HuH-7.5 (cell line): Measurements from ENCODE around the gene SH3TC1.

Source experiments
- DNase-seq: peaks from one replicate; pipeline ENCODE4 v3.0.0; 2011; ENCODE audit warnings: low spot score

The SH3TC1 gene

DNA sequence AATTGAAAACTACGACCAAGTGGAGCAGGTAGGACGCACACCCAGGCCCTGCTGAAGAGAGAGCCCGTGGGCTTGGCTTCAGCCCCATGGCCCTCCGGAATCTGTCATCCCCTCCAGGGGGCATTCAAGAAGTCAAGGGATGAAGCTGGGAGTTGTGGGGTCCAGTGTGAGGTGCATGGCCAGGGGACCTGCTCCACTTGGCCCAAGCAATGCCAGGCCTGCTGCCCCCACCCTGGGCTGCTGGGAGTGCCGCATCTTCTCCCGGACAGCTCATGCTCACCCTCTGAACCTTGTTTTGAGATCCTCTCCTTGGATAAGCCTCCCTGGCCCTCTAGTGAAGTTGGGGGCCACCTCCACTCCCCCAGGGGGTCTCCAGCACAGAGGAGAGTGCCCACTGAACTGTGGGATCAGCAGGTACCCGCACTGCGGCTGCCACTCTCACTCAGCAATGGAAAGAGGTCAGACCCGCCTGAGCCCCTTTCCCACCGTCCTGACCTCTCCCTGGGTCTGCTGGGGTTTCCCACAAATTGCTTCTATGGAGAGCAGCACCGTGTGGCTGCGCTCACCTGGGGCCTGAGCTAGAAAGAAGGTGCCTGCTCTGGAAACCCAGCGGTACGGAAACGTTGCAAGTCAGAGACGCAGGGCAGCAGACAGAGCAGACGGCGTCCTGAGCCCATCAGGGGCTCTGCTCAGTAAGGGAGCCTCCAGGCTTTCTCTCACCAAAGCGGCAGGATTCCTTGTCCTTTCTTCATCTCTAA is 35.5 kb upstream of the SH3TC1 start:
- no peak for DNase-seq

DNA sequence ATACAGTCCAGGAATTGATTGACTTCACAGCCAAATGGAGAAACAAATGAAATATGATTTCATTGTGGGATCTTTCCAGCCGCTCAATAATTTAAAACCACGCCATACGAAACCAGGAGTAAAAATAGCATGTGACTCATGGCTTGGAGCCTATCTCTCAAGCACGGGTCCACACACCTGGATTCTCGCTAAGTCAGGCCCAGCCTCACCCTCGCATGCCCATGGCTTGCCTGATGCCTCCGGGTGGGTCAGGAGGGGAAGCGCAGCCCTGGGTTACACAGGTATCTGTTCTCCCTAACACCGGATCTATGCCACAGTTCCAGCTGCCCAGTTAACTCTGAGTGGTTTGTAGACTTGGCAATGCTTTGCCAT is 34.9 kb upstream of the SH3TC1 start:
- DNase-seq = no peak

DNA sequence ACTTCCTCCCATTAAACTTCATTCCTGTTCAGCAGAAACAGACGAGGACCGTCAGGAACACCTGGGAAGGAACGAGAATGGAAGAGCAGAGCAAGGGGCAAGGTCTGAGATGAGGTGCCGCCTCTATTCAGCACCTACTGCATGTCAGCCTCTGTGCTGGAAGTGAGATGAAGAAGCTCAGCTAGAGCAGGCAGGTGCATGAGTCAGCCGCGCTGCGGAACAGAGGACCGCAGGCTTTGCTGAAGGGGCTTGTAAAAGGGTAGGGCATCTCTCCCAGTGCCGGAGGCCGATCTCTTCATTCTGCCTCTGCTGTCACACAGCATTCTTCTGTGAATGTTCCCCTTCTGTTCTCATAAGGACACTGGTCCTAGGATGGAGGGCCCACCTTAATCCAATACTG is 34.4 kb upstream of the SH3TC1 start:
- no peak for DNase-seq

DNA sequence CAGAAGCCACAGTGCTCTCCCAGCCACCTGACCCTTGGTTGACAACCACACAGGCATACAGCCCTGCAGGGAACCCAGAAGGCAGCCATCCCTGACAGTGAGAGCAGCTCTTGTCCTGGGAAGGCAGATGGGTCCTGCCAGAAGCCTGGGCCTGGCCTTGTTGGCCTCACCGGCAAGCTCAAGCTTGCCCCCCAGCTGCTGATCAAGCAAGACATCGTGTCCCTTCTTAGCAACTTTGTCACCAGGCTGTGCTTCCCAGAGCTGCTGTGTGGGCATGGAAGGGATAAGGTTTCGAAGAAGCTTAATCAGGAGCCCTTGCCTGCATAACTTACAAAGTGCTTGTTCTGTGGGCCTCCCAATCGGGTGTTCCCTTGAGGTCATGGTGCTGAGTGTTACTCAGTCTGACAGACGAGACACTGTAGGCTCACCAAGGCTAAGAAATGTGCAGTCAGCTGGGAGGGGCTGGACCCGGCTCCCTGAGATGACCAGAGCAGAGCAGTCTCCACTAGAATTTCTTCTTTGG is 33.7 kb upstream of the SH3TC1 start:
- no peak for DNase-seq

DNA sequence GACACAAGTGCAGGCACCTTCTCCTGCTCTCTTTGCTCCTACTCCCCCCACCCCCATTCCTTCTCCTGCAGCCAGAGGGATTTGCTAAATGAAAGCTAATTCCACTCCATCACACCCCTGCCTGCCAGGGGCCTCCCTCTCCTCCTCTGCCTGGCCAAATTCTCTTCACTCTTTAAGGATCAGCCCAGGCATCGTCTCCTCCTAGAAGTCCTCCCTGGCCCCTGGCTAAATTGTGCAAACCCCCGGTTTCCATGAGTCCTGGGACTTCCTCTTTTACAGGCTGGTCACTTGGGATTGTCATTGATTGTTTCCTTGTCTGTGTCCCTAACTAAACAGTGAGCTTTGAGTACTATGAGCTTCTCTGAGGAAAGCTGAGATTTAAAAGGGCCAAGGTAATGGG is 31.8 kb upstream of the SH3TC1 start:
- no peak for DNase-seq

DNA sequence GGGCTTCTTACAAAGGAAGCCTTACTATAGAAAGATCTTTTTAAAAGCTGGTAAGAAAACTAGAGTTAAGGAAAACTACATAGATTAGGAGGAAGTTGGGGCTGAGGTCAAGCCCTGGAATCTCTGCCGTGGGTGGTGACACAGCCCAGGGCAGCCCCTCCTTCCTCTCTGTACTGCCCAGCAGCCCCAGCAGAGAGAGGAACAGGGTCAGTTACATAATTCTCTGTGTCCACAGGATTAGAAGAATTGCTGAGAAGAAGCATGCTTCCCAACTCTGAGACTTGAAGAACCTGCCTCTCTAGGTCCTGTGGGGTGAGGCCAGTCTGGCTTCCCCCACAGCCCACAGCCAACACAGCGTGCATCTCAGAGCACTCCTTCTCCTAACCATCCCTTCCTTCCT is 31.3 kb upstream of the SH3TC1 start:
- DNase-seq = no peak

DNA sequence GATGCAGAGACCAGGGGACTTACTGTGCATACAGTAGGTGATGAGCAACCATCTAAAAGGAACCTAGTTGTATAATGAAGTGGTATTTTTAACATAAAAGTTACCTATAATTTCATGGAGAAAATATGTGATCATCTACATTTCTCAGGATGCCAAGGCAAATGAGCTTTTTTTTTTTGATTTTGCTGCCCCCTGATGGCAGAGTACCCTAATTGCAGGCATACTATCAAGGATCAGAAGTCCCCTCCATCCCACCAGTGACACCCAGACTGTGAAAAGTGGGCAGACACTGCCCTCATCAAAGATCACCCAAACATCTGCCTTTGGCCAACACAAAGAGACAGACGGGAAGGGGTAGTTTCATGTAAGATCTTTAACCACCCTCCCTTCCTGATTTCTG is 30.9 kb upstream of the SH3TC1 start:
- no peak for DNase-seq

DNA sequence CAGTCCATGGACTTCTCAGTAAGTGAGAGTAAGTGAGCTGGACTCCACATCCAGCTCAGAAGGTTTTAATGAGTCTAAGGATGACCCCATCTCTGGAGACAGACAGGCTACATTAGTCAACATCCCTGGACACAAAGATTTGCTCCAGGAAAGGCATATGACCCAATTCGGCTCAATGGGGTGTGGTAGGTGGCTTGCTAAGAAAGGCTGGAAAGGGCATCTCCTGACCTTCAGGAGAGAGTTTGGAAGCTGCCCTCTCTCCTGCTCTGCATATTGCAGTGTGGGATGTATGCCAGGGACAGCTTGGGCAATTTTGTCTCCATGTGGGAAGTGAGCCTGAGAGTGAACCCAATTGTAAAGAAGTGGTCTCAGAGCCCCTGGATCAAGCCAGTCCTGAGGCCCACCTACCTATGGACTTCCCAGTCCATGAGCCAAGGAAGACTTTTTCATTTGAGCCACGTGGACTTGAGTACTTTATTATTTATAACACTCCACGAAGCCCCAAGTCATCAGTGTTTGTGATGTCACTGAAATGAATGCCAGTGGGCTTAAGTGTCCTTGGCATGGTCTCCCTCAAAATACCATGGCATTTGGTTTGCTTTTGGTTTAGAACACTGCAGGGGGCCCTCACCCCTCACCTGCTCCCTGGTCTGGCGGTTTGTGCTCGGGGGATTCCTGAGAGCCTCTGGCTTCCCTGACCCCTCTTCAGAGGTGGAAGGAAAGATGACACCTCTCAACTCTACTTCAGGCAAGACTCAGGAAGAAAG is 30.1 kb upstream of the SH3TC1 start:
- DNase-seq = no peak

DNA sequence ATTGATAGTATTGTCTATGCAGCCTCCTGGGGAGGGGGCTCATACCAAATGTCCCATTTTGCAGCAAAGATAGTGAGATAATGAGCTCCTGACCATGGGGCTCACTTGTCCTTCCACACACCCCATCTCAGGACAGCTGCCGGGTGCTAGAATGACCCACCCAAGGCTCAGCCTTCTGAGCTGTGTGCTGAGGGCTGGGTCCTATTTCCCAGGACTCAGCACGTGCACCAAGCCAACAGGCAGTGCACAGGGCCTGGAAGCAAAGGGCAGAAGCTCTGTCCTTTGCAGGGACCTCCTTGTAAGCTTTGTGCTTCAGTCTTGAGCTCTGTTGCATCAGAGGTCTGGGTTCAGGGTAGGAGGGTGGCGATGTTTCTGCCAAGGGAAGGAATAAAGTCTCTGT is 29.3 kb upstream of the SH3TC1 start:
- DNase-seq = no peak

DNA sequence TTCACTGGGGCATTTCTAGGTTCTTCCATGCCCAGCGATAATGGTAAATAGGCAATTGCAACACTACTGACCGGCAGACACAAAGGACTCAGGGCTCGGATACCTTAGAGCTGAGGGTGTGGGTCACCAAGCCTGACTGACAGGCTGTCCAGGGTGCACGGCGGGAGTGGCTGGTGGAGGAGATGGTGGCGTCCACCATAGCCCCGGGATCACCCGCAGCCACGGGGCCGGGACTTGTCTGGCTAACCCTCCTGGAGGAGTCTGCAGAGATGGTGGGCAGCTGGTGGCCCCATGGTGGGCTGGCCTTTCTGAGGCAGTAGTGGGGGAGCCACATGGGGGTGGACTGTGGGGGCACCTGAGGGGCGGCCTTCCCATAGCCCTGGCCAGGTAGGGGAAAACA is 28.7 kb upstream of the SH3TC1 start:
- DNase-seq = no peak

DNA sequence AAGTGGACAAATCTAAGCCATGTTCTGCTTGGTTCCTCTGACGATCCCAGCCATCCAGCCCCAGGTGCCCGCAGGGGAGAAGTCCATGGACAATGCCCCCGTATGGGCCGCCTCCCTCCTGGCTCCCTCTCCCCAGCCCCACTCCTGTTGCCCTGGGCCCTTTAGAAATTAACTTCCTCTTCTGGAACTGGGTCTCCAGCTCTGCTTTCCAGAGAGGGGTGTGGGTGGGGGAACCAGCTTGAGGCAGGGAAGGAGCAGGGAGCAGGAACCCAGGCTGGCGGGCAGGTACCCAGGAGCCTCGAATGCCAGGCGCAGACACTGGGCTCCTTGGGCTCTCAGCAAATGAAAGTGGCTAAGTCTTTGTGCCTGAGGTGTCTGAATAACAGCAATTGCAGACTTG is 27.8 kb upstream of the SH3TC1 start:
- DNase-seq = no peak

DNA sequence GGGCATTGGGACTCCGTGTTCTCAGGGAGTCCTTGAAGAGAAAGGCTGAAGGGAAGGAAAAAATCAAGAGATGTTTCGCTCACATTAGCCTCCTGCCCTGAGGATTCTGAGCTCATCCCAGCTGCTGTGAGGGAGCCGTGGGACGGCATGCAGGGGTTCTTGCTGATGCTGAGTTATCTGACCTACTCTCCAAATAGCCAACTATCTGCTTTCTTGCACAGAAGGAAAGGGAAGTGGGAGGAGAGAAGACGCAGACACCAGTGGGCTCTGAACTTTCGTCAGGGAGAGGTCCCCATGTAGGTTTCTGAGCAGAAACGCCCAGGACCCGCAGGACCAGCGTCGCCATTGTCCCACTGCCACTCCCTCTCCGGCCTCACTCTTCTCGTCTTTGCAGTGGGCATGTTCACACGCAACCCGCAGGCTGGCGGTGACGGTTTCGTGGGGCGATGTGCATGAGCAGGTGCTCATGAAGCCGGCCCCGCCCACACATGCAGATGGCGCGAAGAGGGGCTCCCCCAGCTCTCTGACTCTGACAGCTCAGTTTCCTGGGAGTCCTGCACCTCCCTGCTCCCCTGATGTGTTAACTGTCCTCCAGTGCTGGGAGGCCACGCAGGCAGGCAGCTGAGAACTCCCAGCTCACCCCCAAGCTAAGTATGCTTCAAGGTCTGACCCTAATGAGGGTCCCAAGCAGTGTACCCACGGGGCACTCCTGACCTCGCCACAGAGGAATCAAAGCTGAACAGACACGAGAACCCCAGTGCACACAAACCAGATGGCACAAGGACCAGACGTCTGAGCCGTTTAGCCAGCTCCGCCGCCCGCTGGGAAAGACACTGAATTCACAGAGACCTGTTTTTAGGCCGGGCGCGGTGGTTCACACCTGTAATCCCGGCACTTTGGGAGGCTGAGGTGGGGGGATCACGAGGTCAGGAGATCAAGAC is 26.8 kb upstream of the SH3TC1 start:
- DNase-seq = no peak

DNA sequence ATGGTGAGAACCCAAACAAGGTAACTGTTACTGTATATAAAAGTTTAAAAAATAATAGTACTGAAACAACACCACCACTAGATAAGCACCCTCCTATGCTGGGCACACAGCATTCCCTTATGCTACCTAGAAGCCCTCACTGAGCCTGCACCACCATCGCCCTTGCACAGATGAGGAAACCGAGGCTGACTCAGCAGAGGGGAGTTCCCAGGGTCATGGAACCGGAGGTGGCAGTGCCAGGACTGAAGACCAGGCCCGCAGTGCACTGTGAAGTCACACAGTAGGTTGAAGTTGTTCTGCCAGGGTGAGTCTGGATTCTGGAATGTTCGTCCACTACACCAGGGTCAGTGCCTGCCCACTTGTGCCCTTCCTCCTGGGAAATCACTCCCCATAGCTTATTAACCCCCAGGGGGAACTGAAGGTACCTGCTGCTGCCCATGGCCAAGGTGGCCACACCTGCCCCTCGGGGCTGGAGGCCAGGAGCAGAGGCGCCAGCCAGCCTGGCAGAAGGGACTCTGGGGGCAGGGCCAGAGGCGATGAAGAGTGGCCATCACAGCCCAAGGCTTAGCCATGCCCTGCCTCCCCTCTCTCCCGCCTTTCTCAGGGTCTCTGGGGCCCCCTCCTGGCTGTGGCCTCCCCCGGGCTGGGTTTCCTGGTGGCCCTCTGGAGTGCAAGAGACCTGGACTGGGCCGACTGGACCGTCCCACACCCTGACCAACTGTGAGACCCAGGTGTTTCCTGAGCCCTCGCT is 25.4 kb upstream of the SH3TC1 start:
- no peak for DNase-seq

DNA sequence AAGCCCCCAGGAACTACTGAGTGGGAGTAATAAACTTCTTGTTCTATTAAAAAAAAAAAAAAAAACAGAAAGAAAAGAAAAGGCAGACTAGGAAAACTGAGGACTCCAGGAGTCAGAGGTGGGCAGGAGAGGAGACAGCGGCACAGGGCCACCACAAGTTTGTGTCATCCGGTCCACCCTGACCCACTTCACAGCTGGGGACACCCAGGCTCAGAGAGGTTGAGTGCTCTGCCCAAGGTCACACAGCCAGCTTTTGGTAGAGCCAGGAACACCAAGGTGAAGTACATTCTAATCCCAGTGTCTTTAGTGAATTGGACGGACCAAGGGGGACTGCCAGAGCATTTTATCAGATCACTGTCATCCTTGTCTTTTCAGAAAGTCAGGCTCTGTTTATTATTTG is 24.1 kb upstream of the SH3TC1 start:
- DNase-seq = no peak

DNA sequence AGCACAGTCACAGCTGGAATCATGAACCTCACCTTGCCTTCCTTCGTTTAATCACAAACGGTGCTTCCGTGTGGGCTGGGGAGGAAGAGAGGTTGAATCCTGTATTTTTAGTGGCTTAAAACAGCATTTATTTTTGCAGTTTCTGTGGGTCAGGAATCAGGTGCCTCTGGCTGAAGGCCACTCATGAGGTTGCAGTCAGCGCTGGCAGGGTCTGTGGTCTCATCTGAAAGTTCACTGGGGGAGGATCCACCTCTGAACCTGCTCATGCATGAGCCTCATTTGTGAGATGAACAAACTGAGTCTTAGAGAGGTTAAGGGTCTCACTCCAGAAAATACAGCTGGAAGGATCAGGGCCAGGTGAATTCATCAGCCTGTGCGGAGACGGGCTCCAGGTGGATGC is 23.4 kb upstream of the SH3TC1 start:
- no peak for DNase-seq

DNA sequence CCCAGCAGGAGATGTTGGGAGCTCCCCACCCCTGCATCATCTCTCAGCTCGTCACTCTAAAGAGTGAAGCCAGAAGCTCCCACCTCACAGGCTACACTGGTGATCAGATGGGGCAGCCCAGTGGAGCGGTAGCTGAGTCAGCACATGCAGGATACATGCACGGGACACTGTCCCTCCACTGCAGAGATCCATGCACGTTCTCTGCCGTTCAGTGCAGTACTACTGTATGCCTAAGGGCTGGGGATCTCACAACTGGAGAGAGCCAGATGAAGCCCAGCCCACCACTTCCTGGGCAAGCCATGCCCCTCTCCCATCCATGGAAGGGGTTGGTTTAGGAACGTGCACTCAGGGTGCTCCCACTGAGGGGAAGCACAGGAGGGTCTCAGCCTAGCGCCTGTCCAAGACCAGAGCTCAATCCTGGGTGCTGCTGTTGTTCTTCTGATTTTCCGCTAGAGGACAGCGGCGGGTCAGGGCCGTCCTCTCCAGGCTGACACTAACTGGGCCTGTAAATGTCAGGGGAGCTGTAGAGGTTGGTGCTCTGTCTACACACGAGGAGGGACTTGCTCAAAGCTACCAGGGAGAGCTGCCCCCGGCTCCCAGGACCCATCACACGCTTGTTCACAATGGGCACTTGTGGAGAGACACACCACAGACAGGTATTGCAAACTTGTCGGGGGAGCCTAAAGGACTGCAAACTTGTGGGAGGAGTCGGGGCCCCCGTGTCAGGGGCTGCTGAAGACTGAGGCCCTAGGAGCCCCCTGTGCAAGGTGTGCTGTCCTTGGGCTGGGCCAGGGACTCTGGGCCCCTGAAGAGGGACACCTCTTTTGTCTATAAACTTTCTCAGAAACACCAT is 22.3 kb upstream of the SH3TC1 start:
- DNase-seq = peak; percentile 88

DNA sequence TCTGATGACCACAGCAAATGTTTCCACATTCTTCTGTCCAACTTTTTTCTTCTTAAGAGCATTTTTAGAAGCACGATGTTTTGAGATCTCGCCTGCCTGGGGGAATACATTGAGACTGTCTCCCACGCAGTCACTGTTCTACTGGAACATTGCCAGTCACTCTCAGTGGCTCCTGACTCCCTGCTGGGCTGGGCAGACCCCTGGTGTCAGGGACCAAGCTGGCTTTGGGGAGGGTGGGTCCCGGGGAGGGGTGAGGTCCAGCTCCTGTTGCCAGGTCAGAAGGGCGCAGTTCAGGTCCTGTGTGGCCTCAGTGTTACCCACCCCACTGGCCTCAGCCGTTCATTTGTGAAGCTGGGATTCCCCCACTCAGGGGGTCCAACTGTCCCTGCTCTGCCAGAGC is 21.5 kb upstream of the SH3TC1 start:
- DNase-seq = no peak

DNA sequence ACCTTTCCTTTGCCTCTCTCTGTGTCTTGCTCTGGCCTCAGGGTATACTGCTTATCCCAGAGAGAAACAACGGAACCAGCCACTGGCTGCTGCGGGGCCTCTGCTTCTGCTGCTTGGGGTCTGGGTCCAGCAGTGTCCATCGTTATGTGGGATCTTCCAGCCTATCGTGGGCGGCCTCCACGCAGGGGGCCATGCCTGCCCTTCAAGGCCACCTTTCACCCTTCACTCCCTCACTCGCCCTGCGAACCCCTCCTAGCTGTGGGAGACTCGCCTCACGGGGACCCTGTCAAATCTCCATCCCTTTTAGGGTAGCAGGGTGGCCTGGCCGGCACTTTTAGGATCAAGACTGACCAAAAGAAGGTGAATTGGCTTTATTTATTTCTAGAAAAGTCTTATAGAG is 21.1 kb upstream of the SH3TC1 start:
- no peak for DNase-seq

DNA sequence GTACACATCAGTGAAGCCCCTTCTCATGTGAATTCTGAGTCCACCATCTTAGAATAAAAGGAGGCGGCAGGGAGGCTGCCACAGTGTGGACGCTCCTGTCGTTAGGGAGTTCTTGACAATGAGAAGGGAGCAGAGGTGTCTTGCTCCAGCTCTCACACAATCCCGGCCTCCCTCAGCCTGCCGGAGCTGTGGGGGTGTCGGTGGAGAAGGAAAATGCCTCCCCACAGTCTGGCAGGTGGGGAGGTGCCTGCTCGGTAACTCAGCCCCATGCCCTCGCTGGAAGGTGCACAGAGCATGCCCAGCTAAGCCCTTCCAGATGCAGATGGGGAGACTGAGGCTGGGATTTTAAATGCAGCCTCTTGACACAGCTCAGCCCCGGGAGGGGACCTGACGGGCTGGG is 20.0 kb upstream of the SH3TC1 start:
- DNase-seq = no peak

DNA sequence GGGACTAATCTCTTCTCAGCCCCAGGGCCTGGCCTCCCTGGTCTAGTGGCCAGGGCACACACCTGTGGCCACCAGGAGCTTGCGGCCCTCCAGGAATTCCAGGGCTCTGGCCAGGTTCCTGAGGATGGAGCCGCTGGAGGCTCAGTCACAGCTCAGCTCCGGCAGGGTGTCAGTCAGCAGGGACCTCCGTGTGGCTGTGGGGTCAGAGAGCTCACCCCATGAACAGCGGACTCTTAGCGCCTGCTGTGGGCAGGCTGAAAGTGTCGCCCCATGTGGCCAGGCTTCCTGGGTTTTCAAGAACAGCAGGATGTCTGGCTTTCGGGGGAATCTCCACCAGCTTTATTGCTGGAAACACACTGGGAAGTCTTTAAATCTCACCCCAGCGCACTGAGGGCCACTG is 19.3 kb upstream of the SH3TC1 start:
- no peak for DNase-seq
